Measurements from ENCODE around the gene PADI3. TPM values are rescaled to one million over a fixed set of nuclear protein-coding genes. Genes with fewer than 3 reads are reported as not detected.

Gene PADI3
- total RNA-seq, 4 donors from 2014 or later: not detected

DNA sequence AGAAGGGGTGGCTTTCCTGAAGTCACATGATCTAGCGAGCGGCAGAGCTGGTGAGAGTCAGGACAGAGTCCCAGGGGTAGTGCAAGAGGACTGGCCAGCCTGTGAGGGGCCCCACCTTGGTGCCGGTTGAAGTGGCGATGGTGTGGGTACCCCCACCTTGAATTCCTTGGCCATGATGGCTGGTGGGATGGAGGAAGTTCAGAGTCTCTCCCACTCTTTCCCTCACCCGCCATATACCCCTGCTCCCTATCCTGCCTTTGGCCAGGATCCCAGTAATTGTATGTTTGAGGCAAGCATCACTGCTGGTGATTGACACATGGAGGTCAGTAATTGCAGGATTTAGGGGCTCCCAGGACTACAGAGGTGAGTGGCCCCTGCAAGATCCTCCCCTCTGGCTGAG, 11.8 kb downstream of the PADI3 start:
- Histone ChIP-seq H3K9me3 (no peaks in the 10 kb centered on the region), H3K27ac (no peak overlapping the region), H3K36me3 (no peaks in the 10 kb centered on the region), H3K4me1 (no peaks in the 10 kb centered on the region), H3K4me3 (no peak overlapping the region), H3K27me3 (no peaks in the 10 kb centered on the region)
- intact Hi-C loops (cut with DNase I; ENCODE audit: low total_unique reads) (no loop called here), in situ Hi-C loops (cut with MboI; ENCODE audit: low pct_ligation_motif_present in 1 of 4, low pct_unique_long_range_greater_than_20kb in 1 of 4, low sequenced_read_pairs in 3 of 4) (no loop called here)
- WGBS, 2 donors (ENCODE audit: low coverage in 1 of 2): 93% methylated on average over 5 of the region's 5 CpGs; no CpG with 5 or more reads in 1 of the 2 donors
- TF ChIP-seq, protein P1, sequence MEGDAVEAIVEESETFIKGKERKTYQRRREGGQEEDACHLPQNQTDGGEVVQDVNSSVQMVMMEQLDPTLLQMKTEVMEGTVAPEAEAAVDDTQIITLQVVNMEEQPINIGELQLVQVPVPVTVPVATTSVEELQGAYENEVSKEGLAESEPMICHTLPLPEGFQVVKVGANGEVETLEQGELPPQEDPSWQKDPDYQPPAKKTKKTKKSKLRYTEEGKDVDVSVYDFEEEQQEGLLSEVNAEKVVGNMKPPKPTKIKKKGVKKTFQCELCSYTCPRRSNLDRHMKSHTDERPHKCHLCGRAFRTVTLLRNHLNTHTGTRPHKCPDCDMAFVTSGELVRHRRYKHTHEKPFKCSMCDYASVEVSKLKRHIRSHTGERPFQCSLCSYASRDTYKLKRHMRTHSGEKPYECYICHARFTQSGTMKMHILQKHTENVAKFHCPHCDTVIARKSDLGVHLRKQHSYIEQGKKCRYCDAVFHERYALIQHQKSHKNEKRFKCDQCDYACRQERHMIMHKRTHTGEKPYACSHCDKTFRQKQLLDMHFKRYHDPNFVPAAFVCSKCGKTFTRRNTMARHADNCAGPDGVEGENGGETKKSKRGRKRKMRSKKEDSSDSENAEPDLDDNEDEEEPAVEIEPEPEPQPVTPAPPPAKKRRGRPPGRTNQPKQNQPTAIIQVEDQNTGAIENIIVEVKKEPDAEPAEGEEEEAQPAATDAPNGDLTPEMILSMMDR (IDR thresholded peaks at IDR 0.05): no peak
- TF ChIP-seq POLR2AphosphoS5 (IDR thresholded peaks at IDR 0.05) (no peak), POLR2A (IDR thresholded peaks at IDR 0.05) (no peak), EP300 (IDR thresholded peaks at IDR 0.05; ENCODE audit: low read depth) (no peak)
- DNase-seq: no peak

DNA sequence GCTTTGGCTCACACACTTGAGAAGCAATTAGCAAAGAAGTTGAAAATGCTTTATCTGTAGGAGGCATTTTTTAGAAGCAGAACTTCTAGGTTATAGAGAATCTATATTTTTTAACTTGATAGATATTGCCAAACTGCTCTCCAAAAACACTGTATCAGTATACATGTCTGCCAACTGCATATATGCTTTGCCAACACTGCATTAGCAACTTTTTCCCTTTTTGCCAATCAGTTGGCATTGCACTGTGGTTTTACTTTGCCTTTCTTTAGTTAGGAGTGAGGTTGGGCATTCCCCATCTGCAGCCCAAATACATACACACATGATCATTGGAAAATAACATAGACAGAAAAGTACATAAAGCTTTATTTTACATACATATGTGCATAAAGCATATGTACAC, 15.0 kb downstream of the PADI3 start:
- Histone ChIP-seq H3K9me3 (no peaks in the 10 kb centered on the region), H3K27ac (no peak overlapping the region), H3K4me1 (no peaks in the 10 kb centered on the region), H3K27me3 (no peaks in the 10 kb centered on the region), H3K4me3 (no peak overlapping the region), H3K36me3 (no peaks in the 10 kb centered on the region)
- TF ChIP-seq EP300 (IDR thresholded peaks at IDR 0.05; ENCODE audit: low read depth) (no peak), POLR2AphosphoS5 (IDR thresholded peaks at IDR 0.05) (no peak), POLR2A (IDR thresholded peaks at IDR 0.05) (no peak)
- TF ChIP-seq, protein P1 (IDR thresholded peaks at IDR 0.05): no peak
- intact Hi-C loops (cut with DNase I; ENCODE audit: low total_unique reads) (no loop called here), in situ Hi-C loops (cut with MboI; ENCODE audit: low pct_ligation_motif_present in 1 of 4, low pct_unique_long_range_greater_than_20kb in 1 of 4, low sequenced_read_pairs in 3 of 4) (no loop called here)
- no peak for DNase-seq

GRCh38 chr1:17264470-17264869, 15.6 kb downstream of the PADI3 start:
- WGBS, 2 donors (ENCODE audit: low coverage in 1 of 2): 90 to 99% methylated on average over 3 to 5 of the region's 5 CpGs
- no peak for DNase-seq
- in situ Hi-C loops (cut with MboI; ENCODE audit: low pct_ligation_motif_present in 1 of 4, low pct_unique_long_range_greater_than_20kb in 1 of 4, low sequenced_read_pairs in 3 of 4): no loop called here
- intact Hi-C loops (cut with DNase I; ENCODE audit: low total_unique reads): no loop called here
- Histone ChIP-seq H3K9me3 (no peaks in the 10 kb centered on the region), H3K27ac (no peak overlapping the region), H3K27me3 (no peaks in the 10 kb centered on the region), H3K36me3 (no peaks in the 10 kb centered on the region), H3K4me3 (no peak overlapping the region), H3K4me1 (no peaks in the 10 kb centered on the region)
- no peak for TF ChIP-seq POLR2A (IDR thresholded peaks at IDR 0.05)
- no peak for TF ChIP-seq POLR2AphosphoS5 (IDR thresholded peaks at IDR 0.05)
- TF ChIP-seq, protein P1 (IDR thresholded peaks at IDR 0.05): no peak
- TF ChIP-seq EP300 (IDR thresholded peaks at IDR 0.05; ENCODE audit: low read depth): no peak

- Histone ChIP-seq H3K36me3 (no peaks in the 10 kb centered on the region), H3K4me3 (no peak overlapping the region), H3K27ac (no peak overlapping the region), H3K9me3 (no peaks in the 10 kb centered on the region), H3K4me1 (no peaks in the 10 kb centered on the region), H3K27me3 (no peaks in the 10 kb centered on the region)
- no peak for DNase-seq
- intact Hi-C loops (cut with DNase I; ENCODE audit: low total_unique reads) (no loop called here), in situ Hi-C loops (cut with MboI; ENCODE audit: low pct_ligation_motif_present in 1 of 4, low pct_unique_long_range_greater_than_20kb in 1 of 4, low sequenced_read_pairs in 3 of 4) (no loop called here)
- 58 to 100% methylated on average over 2 of the region's 2 CpGs for WGBS, 2 donors (ENCODE audit: low coverage in 1 of 2)
- TF ChIP-seq POLR2AphosphoS5 (IDR thresholded peaks at IDR 0.05): no peak
- TF ChIP-seq EP300 (IDR thresholded peaks at IDR 0.05; ENCODE audit: low read depth): no peak
- no peak for TF ChIP-seq POLR2A (IDR thresholded peaks at IDR 0.05)
- TF ChIP-seq, protein P1 (IDR thresholded peaks at IDR 0.05): no peak
These were observed 16.3 kb downstream of the PADI3 start for GRCh38 chr1:17265162-17265561.
